ENCODE data around the gene RAB31.

The RAB31 gene

GRCh38 chr18:9709304-9709877 lies 1.3 kb downstream of the RAB31 start:
- Histone ChIP-seq H3K9me3 (ENCODE audit: insufficient read depth, low read length, severe bottlenecking) (no peaks in the 10 kb centered on the region), H3K27me3 (ENCODE audit: insufficient read depth, low read length, poor library complexity) (peaks cover 12% of the 10 kb centered on the region), H3K79me2 (ENCODE audit: insufficient read depth, low read length) (no peaks in the 10 kb centered on the region), H3K4me2 (ENCODE audit: insufficient read depth, low read length) (no peak overlapping the region), H4K20me1 (ENCODE audit: insufficient read depth, low read length) (no peaks in the 10 kb centered on the region), H3K4me1 (ENCODE audit: insufficient read depth, low read length) (no peaks in the 10 kb centered on the region), H3K36me3 (ENCODE audit: insufficient read depth, low read length) (no peaks in the 10 kb centered on the region), H3K9ac (ENCODE audit: low read depth, low read length) (no peak overlapping the region), H3K4me3 (ENCODE audit: low read depth in 1 of 2, low read length in 2 of 2) (no peak overlapping the region), H3K27ac (ENCODE audit: low read length) (no peak overlapping the region), H2AFZ (ENCODE audit: low read depth, low read length) (no peak overlapping the region)
- DNase-seq = no peak
- ATAC-seq (ENCODE audit: insufficient read depth, low read depth) = no peak
- TF ChIP-seq CTCF (IDR thresholded peaks at IDR 0.05; ENCODE audit: borderline replicate concordance, extremely low read depth, low read length, poor library complexity, severe bottlenecking) = no peak
- TF ChIP-seq EZH2 (IDR thresholded peaks at IDR 0.05; ENCODE audit: borderline replicate concordance, low read depth, low read length, severe bottlenecking) = no peak

GRCh38 chr18:9710037-9710436 lies 1.9 kb downstream of the RAB31 start:
- Histone ChIP-seq H3K4me3 (ENCODE audit: low read depth in 1 of 2, low read length in 2 of 2) (no peak overlapping the region), H3K27ac (ENCODE audit: low read length) (no peak overlapping the region), H3K4me2 (ENCODE audit: insufficient read depth, low read length) (no peak overlapping the region), H4K20me1 (ENCODE audit: insufficient read depth, low read length) (no peaks in the 10 kb centered on the region), H3K9me3 (ENCODE audit: insufficient read depth, low read length, severe bottlenecking) (no peaks in the 10 kb centered on the region), H3K9ac (ENCODE audit: low read depth, low read length) (no peak overlapping the region), H2AFZ (ENCODE audit: low read depth, low read length) (no peak overlapping the region), H3K36me3 (ENCODE audit: insufficient read depth, low read length) (no peaks in the 10 kb centered on the region), H3K27me3 (ENCODE audit: insufficient read depth, low read length, poor library complexity) (peaks cover 9% of the 10 kb centered on the region), H3K4me1 (ENCODE audit: insufficient read depth, low read length) (no peaks in the 10 kb centered on the region), H3K79me2 (ENCODE audit: insufficient read depth, low read length) (no peaks in the 10 kb centered on the region)
- DNase-seq (no peak), ATAC-seq (ENCODE audit: insufficient read depth, low read depth) (no peak)
- TF ChIP-seq EZH2 (IDR thresholded peaks at IDR 0.05; ENCODE audit: borderline replicate concordance, low read depth, low read length, severe bottlenecking) = no peak
- TF ChIP-seq CTCF (IDR thresholded peaks at IDR 0.05; ENCODE audit: borderline replicate concordance, extremely low read depth, low read length, poor library complexity, severe bottlenecking) = no peak

- no peak overlapping the region for H3K9ac ChIP-seq (ENCODE audit: low read depth, low read length)
- no peak overlapping the region for H3K27ac ChIP-seq (ENCODE audit: low read length)
- peaks cover 7% of the 10 kb centered on the region for H3K27me3 ChIP-seq (ENCODE audit: insufficient read depth, low read length, poor library complexity)
- H3K79me2 ChIP-seq (ENCODE audit: insufficient read depth, low read length) = no peaks in the 10 kb centered on the region
- no peaks in the 10 kb centered on the region for H4K20me1 ChIP-seq (ENCODE audit: insufficient read depth, low read length)
- H2AFZ ChIP-seq (ENCODE audit: low read depth, low read length) = no peak overlapping the region
- ATAC-seq (ENCODE audit: insufficient read depth, low read depth) (no peak), DNase-seq (no peak)
- no peak for TF ChIP-seq CTCF (IDR thresholded peaks at IDR 0.05; ENCODE audit: borderline replicate concordance, extremely low read depth, low read length, poor library complexity, severe bottlenecking)
- no peak for TF ChIP-seq EZH2 (IDR thresholded peaks at IDR 0.05; ENCODE audit: borderline replicate concordance, low read depth, low read length, severe bottlenecking)
- H3K9me3 ChIP-seq (ENCODE audit: insufficient read depth, low read length, severe bottlenecking) = no peaks in the 10 kb centered on the region
- no peaks in the 10 kb centered on the region for H3K4me1 ChIP-seq (ENCODE audit: insufficient read depth, low read length)
- H3K4me2 ChIP-seq (ENCODE audit: insufficient read depth, low read length) = no peak overlapping the region
- no peak overlapping the region for H3K4me3 ChIP-seq (ENCODE audit: low read depth in 1 of 2, low read length in 2 of 2)
- H3K36me3 ChIP-seq (ENCODE audit: insufficient read depth, low read length) = no peaks in the 10 kb centered on the region
Measured at GRCh38 chr18:9711361-9712129, 3.4 kb downstream of the RAB31 start.

Measured in DND-41 (cell line).